ENCODE measurements around the gene ANKRD13B. TPM values are rescaled to one million over a fixed set of nuclear protein-coding genes. Genes with fewer than 3 reads are reported as not detected.
"Not testable (repeated sequence)": the region's sequence is repeated elsewhere in the genome, so short reads cannot be mapped to it uniquely, and the experiment has no call there.

The ANKRD13B gene
- total RNA-seq, 3 donors from 2014 or later (not counting 1 experiment from before 2014, with no cell fraction given) = 2.3 to 6.6 (median 4.0) TPM

GRCh38 chr17:29645515-29646051 lies 52.7 kb downstream of the ANKRD13B start:
- Mint-ChIP-seq H3K27ac (peak overlapping the region in 1 of 2 donors; percentile 41), H3K4me1 (peaks cover 7 to 19% of the 10 kb centered on the region in 2 donors), H3K27me3 (ENCODE audit: low read depth in 2 of 2) (no peaks in the 10 kb centered on the region), H3K4me3 (no peak overlapping the region), H3K9me3 (no peaks in the 10 kb centered on the region), H3K36me3 (peaks cover 11% of the 10 kb centered on the region)
- peaks cover 75% of the 10 kb centered on the region for H3K36me3 ChIP-seq (ENCODE audit: control insufficient read depth, insufficient read depth, low read length)
- TF ChIP-seq, protein P1, sequence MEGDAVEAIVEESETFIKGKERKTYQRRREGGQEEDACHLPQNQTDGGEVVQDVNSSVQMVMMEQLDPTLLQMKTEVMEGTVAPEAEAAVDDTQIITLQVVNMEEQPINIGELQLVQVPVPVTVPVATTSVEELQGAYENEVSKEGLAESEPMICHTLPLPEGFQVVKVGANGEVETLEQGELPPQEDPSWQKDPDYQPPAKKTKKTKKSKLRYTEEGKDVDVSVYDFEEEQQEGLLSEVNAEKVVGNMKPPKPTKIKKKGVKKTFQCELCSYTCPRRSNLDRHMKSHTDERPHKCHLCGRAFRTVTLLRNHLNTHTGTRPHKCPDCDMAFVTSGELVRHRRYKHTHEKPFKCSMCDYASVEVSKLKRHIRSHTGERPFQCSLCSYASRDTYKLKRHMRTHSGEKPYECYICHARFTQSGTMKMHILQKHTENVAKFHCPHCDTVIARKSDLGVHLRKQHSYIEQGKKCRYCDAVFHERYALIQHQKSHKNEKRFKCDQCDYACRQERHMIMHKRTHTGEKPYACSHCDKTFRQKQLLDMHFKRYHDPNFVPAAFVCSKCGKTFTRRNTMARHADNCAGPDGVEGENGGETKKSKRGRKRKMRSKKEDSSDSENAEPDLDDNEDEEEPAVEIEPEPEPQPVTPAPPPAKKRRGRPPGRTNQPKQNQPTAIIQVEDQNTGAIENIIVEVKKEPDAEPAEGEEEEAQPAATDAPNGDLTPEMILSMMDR (IDR thresholded peaks at IDR 0.05) = no peak
- no peak overlapping the region for H3K27ac ChIP-seq (ENCODE audit: low read length)
- no peaks in the 10 kb centered on the region for H3K4me1 ChIP-seq (ENCODE audit: control insufficient read depth, insufficient read depth, low read length)
- H3K4me3 ChIP-seq (ENCODE audit: low read length) = no peak overlapping the region
- H3K9me3 ChIP-seq (ENCODE audit: control insufficient read depth, insufficient read depth, low read length) = no peaks in the 10 kb centered on the region
- WGBS (ENCODE audit: insufficient coverage) = 75% methylated on average over 3 of the region's 5 CpGs
- no peak for DNase-seq
- no peaks in the 10 kb centered on the region for H3K27me3 ChIP-seq (ENCODE audit: control insufficient read depth, insufficient read depth, low read length)
- intact Hi-C loops (cut with micrococcal nuclease) = no loop called here
- ATAC-seq = no peak

DNA sequence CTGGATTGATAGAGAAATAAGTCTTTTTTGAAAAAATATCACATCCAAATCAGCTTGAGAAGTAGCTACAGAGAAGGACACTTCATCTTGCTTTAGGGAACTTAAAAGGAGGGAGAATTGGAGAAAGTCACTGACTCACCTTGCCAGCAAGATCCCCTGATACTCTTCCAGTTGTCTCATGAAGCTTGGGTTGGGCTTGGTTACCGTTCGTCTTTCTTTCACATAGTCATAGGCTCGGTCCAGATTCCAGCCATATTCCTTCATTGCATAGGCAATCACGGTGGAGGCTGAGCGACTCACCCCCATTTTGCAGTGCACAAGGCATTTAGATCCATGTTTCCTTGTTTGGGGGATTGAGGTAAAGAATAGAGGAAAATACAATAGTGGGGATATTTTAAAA lies 55.1 kb downstream of the ANKRD13B start:
- DNase-seq (no peak), ATAC-seq (no peak)
- Histone ChIP-seq H3K4me3 (ENCODE audit: low read length) (no peak overlapping the region), H3K36me3 (ENCODE audit: control insufficient read depth, insufficient read depth, low read length) (peaks cover 70% of the 10 kb centered on the region), H3K27me3 (ENCODE audit: control insufficient read depth, insufficient read depth, low read length) (no peaks in the 10 kb centered on the region), H3K4me1 (ENCODE audit: control insufficient read depth, insufficient read depth, low read length) (no peaks in the 10 kb centered on the region), H3K9me3 (ENCODE audit: control insufficient read depth, insufficient read depth, low read length) (no peaks in the 10 kb centered on the region), H3K27ac (ENCODE audit: low read length) (no peak overlapping the region)
- Mint-ChIP-seq H3K4me3 (no peak overlapping the region), H3K4me1 (peaks cover 4 to 10% of the 10 kb centered on the region in 2 donors), H3K27ac (peak overlapping the region in 1 of 2 donors; percentile 28), H3K27me3 (ENCODE audit: low read depth in 2 of 2) (no peaks in the 10 kb centered on the region), H3K9me3 (no peaks in the 10 kb centered on the region), H3K36me3 (peaks cover 12% of the 10 kb centered on the region)
- intact Hi-C loops (cut with micrococcal nuclease) = no loop called here
- TF ChIP-seq, protein P1 (IDR thresholded peaks at IDR 0.05) = no peak
- 93% methylated on average over 5 of the region's 5 CpGs for WGBS (ENCODE audit: insufficient coverage)

- no peaks in the 10 kb centered on the region for H3K27me3 Mint-ChIP-seq (ENCODE audit: low read depth in 2 of 2)
- DNase-seq (no peak), ATAC-seq (no peak)
- H3K9me3 Mint-ChIP-seq = no peaks in the 10 kb centered on the region
- TF ChIP-seq, protein P1 (IDR thresholded peaks at IDR 0.05) = no peak
- Histone ChIP-seq H3K27me3 (ENCODE audit: control insufficient read depth, insufficient read depth, low read length) (no peaks in the 10 kb centered on the region), H3K27ac (ENCODE audit: low read length) (no peak overlapping the region), H3K36me3 (ENCODE audit: control insufficient read depth, insufficient read depth, low read length) (peaks cover 68% of the 10 kb centered on the region), H3K9me3 (ENCODE audit: control insufficient read depth, insufficient read depth, low read length) (no peaks in the 10 kb centered on the region), H3K4me3 (ENCODE audit: low read length) (no peak overlapping the region), H3K4me1 (ENCODE audit: control insufficient read depth, insufficient read depth, low read length) (no peaks in the 10 kb centered on the region)
- peak overlapping the region; percentile 62 to 68 for H3K27ac Mint-ChIP-seq
- peaks cover 4 to 10% of the 10 kb centered on the region in 2 donors for H3K4me1 Mint-ChIP-seq
- H3K4me3 Mint-ChIP-seq = no peak overlapping the region
- intact Hi-C loops (cut with micrococcal nuclease) = no loop called here
- 100% methylated on average over 5 of the region's 5 CpGs for WGBS (ENCODE audit: insufficient coverage)
- peaks cover 12% of the 10 kb centered on the region for H3K36me3 Mint-ChIP-seq
Observed at GRCh38 chr17:29649359-29649758, 56.4 kb downstream of the ANKRD13B start.

- no peak for DNase-seq
- Mint-ChIP-seq H3K36me3 (peaks cover 12% of the 10 kb centered on the region), H3K4me1 (peaks cover 4 to 5% of the 10 kb centered on the region in 2 donors), H3K27me3 (ENCODE audit: low read depth in 2 of 2) (no peaks in the 10 kb centered on the region), H3K4me3 (no peak overlapping the region), H3K9me3 (no peaks in the 10 kb centered on the region), H3K27ac (peak overlapping the region; percentile 62 to 68)
- intact Hi-C loops (cut with micrococcal nuclease) = no loop called here
- TF ChIP-seq, protein P1 (IDR thresholded peaks at IDR 0.05) = no peak
- Histone ChIP-seq H3K4me3 (ENCODE audit: low read length) (no peak overlapping the region), H3K27me3 (ENCODE audit: control insufficient read depth, insufficient read depth, low read length) (no peaks in the 10 kb centered on the region), H3K36me3 (ENCODE audit: control insufficient read depth, insufficient read depth, low read length) (peaks cover 67% of the 10 kb centered on the region), H3K9me3 (ENCODE audit: control insufficient read depth, insufficient read depth, low read length) (no peaks in the 10 kb centered on the region), H3K4me1 (ENCODE audit: control insufficient read depth, insufficient read depth, low read length) (no peaks in the 10 kb centered on the region), H3K27ac (ENCODE audit: low read length) (no peak overlapping the region)
- ATAC-seq = no peak
- 80% methylated on average over 4 of the region's 4 CpGs for WGBS (ENCODE audit: insufficient coverage)
Observed at GRCh38 chr17:29650396-29650795, 57.5 kb downstream of the ANKRD13B start.

GRCh38 chr17:29651913-29652312 lies 59.0 kb downstream of the ANKRD13B start:
- H3K9me3 Mint-ChIP-seq; ATAC-seq; H3K27me3 ChIP-seq (ENCODE audit: control insufficient read depth, insufficient read depth, low read length); H3K27ac Mint-ChIP-seq; H3K27ac ChIP-seq (ENCODE audit: low read length); H3K4me1 Mint-ChIP-seq; intact Hi-C loops (cut with micrococcal nuclease); H3K4me1 ChIP-seq (ENCODE audit: control insufficient read depth, insufficient read depth, low read length); DNase-seq; H3K4me3 ChIP-seq (ENCODE audit: low read length); H3K27me3 Mint-ChIP-seq (ENCODE audit: low read depth in 2 of 2); H3K9me3 ChIP-seq (ENCODE audit: control insufficient read depth, insufficient read depth, low read length); H3K4me3 Mint-ChIP-seq: not testable (repeated sequence)
- H3K36me3 Mint-ChIP-seq = peaks cover 12% of the 10 kb centered on the region
- 95% methylated on average over 7 of the region's 7 CpGs for WGBS (ENCODE audit: insufficient coverage)
- peaks cover 68% of the 10 kb centered on the region for H3K36me3 ChIP-seq (ENCODE audit: control insufficient read depth, insufficient read depth, low read length)

Data from natural killer cell (primary cell).